HG03575 (cell line): ENCODE measurements around the gene CHCHD3.
"Not testable (repeated sequence)": the region's sequence is repeated elsewhere in the genome, so short reads cannot be mapped to it uniquely, and the experiment has no call there.

Source experiments
- ATAC-seq: cut with Tn5 transposase; IDR thresholded peaks from one replicate; pipeline ENCODE4 v1.9.1; 2021; ENCODE audit not compliant: unreplicated experiment, insufficient number of reproducible peaks, low FRiP score; ENCODE audit errors: extremely low read depth

Gene CHCHD3

GRCh38 chr7:132934017-132934416 lies 147.9 kb downstream of the CHCHD3 start:
- no peak for ATAC-seq

GRCh38 chr7:132933072-132933458 lies 148.8 kb downstream of the CHCHD3 start:
- no peak for ATAC-seq

GRCh38 chr7:132932296-132933071 lies 149.4 kb downstream of the CHCHD3 start:
- ATAC-seq = no peak

- no peak for ATAC-seq
Observed at GRCh38 chr7:132930881-132931280, 151.0 kb downstream of the CHCHD3 start.

- not testable (repeated sequence) for ATAC-seq
Observed at GRCh38 chr7:132929944-132930343, 151.9 kb downstream of the CHCHD3 start.

GRCh38 chr7:132919771-132920170 lies 162.1 kb downstream of the CHCHD3 start:
- no peak for ATAC-seq

- ATAC-seq = no peak
Observed at GRCh38 chr7:132915647-132916046, 166.2 kb downstream of the CHCHD3 start.

- no peak for ATAC-seq
Observed at GRCh38 chr7:132910657-132911056, 171.2 kb downstream of the CHCHD3 start.

- ATAC-seq = no peak
Observed at GRCh38 chr7:132907380-132907940, 174.4 kb downstream of the CHCHD3 start.

- ATAC-seq = no peak
Observed at GRCh38 chr7:132906193-132906835, 175.6 kb downstream of the CHCHD3 start.

- ATAC-seq = not testable (repeated sequence)
Observed at GRCh38 chr7:132905136-132905535, 176.8 kb downstream of the CHCHD3 start.

- ATAC-seq = no peak
Observed at GRCh38 chr7:132904209-132904608, 177.7 kb downstream of the CHCHD3 start.

GRCh38 chr7:132902294-132902693 lies 179.6 kb downstream of the CHCHD3 start:
- ATAC-seq = not testable (repeated sequence)

- no peak for ATAC-seq
Observed at GRCh38 chr7:132901241-132901640, 180.6 kb downstream of the CHCHD3 start.

- no peak for ATAC-seq
Observed at GRCh38 chr7:132899833-132900232, 182.1 kb downstream of the CHCHD3 start.

- not testable (repeated sequence) for ATAC-seq
Observed at GRCh38 chr7:132898641-132899175, 183.2 kb downstream of the CHCHD3 start.

- ATAC-seq = no peak
Observed at GRCh38 chr7:132897093-132897687, 184.7 kb downstream of the CHCHD3 start.

- no peak for ATAC-seq
Observed at GRCh38 chr7:132895231-132895630, 186.7 kb downstream of the CHCHD3 start.

GRCh38 chr7:132893560-132893959 lies 188.3 kb downstream of the CHCHD3 start:
- no peak for ATAC-seq

- not testable (repeated sequence) for ATAC-seq
Observed at GRCh38 chr7:132892744-132893143, 189.1 kb downstream of the CHCHD3 start.
